SK-N-MC (cell line): ENCODE results near the gene EIF6.

Source experiments
- EZH2 ChIP-seq: fragments of 200-600 bp; sonication (generic); IDR thresholded peaks from one replicate; pipeline ENCODE4 v1.6.1; 2017; ENCODE audit warnings: antibody characterized with exemption
- FOXP2 ChIP-seq: optimal IDR thresholded peaks from 2 replicates; pipeline ENCODE3; 2011; ENCODE audit warnings: mild to moderate bottlenecking, moderate library complexity; ENCODE audit not compliant: insufficient read depth; ENCODE audit errors: extremely low read length, control extremely low read depth
- POLR2AphosphoS5 ChIP-seq: IDR thresholded peaks from 2 replicates; pipeline ENCODE4 v1.6.1; 2012; ENCODE audit warnings: mild to moderate bottlenecking, low read depth, low read length, borderline replicate concordance

DNA sequence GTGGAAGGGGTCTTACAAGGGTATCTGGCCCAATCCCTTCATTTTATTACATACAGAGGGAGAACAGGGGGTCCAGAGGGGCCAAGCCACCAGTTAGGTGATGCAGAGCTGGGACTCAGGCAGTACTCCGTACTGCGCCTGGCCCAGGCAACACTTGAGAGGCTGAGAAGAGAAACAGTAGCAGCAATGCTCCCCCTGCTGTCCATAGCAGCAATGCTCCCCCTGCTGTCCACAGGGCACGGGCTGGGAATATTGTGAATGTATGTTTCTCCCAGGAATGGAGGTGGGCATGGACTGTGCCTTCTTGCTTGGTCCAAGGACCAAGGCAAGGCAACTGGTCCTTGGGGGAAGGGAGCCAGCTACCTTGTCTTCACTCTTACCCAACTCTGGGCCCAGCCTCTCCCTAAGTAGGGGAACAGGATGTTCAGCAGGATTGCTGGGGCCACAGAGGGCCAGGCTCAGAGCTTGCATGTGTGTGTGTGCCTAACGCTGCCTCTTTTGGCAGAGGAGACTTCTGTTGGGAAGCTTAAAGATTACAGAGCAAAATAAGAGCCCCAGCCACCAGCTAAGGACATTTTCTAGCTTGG, 22.5 kb upstream of the EIF6 start:
- TF ChIP-seq POLR2AphosphoS5 (no peak), EZH2 (no peak), FOXP2 (no peak)
